Caco-2 (cell line): Measurements from ENCODE around the gene PTGES2. TPM values are rescaled to one million over a fixed set of nuclear protein-coding genes. Genes with fewer than 3 reads are reported as not detected.

Source experiments
- BruUV-seq: library from RNA; stranded (reverse); fragments of 400-500 nt; replicated peaks from 2 replicates; lab custom pipeline; 2021; lab: Mats Ljungman, UMichigan
- CTCF ChIA-PET: fragments of 300-600 bp; sonication (Branson Sonifier 250); formaldehyde crosslinking; loops from one replicate; lab custom pipeline; 2022; ENCODE audit warnings: antibody characterized with exemption; lab: Charles Lee
- POLR2A ChIA-PET: fragments of 300-600 bp; sonication (Branson Sonifier 250); formaldehyde crosslinking; loops from one replicate; lab custom pipeline; 2022; ENCODE audit warnings: antibody characterized with exemption; lab: Charles Lee
- DNase-seq, 2 experiments: peaks; one replicate each; pipeline versions ENCODE4 v3.0.0 to v3.0.0-alpha.2; 2020 to 2022
- H3K27me3 ChIP-seq: replicated peaks from 2 replicates; pipeline ENCODE4 v1.6.0; 2011; ENCODE audit warnings: low read length; ENCODE audit not compliant: control insufficient read depth, insufficient read depth
- H3K36me3 ChIP-seq: 2 replicates; pipeline ENCODE4 v1.5.1; 2011; ENCODE audit warnings: low read length; ENCODE audit not compliant: control insufficient read depth, insufficient read depth
- H3K4me1 ChIP-seq: fragments of 250-450 bp; sonication (Bioruptor Pico); 2 replicates; pipeline ENCODE4 v1.5.1; 2020; ENCODE audit warnings: mild to moderate bottlenecking
- H3K4me3 ChIP-seq: 2 replicates; pipeline ENCODE4 v1.5.1; 2011; ENCODE audit warnings: low read depth, mild to moderate bottlenecking, control low read depth, low read length
- H3K9me3 ChIP-seq: fragments of 250-450 bp; sonication (Bioruptor Pico); 2 replicates; pipeline ENCODE4 v1.5.1; 2020; ENCODE audit warnings: mild to moderate bottlenecking, moderate library complexity
- H3K27ac Mint-ChIP-seq: one replicate; pipeline ENCODE4 v1.8.0; 2022; ENCODE audit warnings: mixed read lengths; ENCODE audit not compliant: unreplicated experiment
- H3K27me3 Mint-ChIP-seq: one replicate; pipeline ENCODE4 v1.8.0; 2022; ENCODE audit warnings: mixed read lengths; ENCODE audit not compliant: insufficient read depth, unreplicated experiment
- H3K36me3 Mint-ChIP-seq: one replicate; pipeline ENCODE4 v1.8.0; 2022; ENCODE audit warnings: mild to moderate bottlenecking, mixed read lengths; ENCODE audit not compliant: insufficient read depth, unreplicated experiment
- H3K4me1 Mint-ChIP-seq: one replicate; pipeline ENCODE4 v1.8.0; 2022; ENCODE audit warnings: low read depth, mixed read lengths; ENCODE audit not compliant: unreplicated experiment
- H3K4me3 Mint-ChIP-seq: one replicate; pipeline ENCODE4 v1.8.0; 2022; ENCODE audit warnings: mild to moderate bottlenecking, moderate library complexity, mixed read lengths; ENCODE audit not compliant: unreplicated experiment
- H3K9me3 Mint-ChIP-seq: one replicate; pipeline ENCODE4 v1.8.0; 2022; ENCODE audit warnings: mixed read lengths; ENCODE audit not compliant: unreplicated experiment
- CTCF ChIP-seq, 2 experiments: fragments of 200-600 bp in 1 of 2; IDR thresholded peaks; 1 replicate in 1 of 2; 2 replicates in 1 of 2; pipeline versions ENCODE4 v1.5.1 to v1.8.0; 2011 to 2022; ENCODE audit warnings: antibody characterized with exemption in 1 of 2, control low read depth in 1 of 2, inconsistent platforms in 1 of 2, low read depth in 1 of 2, low read length in 1 of 2, mild to moderate bottlenecking in 1 of 2, moderate library complexity in 1 of 2; ENCODE audit not compliant: insufficient read depth in 1 of 2, severe bottlenecking in 1 of 2, unreplicated experiment in 1 of 2
- intact Hi-C: fragments of 100-400 bp; cut with micrococcal nuclease; formaldehyde crosslinking; loops from one replicate; pipeline ENCODE4 v1.10.0; 2022; ENCODE audit not compliant: unreplicated experiment
- total RNA-seq: library from RNA; stranded (reverse); gene quantifications from 2 replicates; pipeline ENCODE4 v1.2.3, GENCODE V29; 2022

Gene PTGES2
- total RNA-seq, 1 experiment from 2014 or later, result 123 TPM

GRCh38 chr9:128152133-128153059, 24.9 kb upstream of the PTGES2 start:
- Histone ChIP-seq H3K36me3 (no peaks in the 10 kb centered on the region), H3K4me3 (no peak overlapping the region), H3K27me3 (no peaks in the 10 kb centered on the region), H3K9me3 (no peaks in the 10 kb centered on the region), H3K4me1 (no peaks in the 10 kb centered on the region)
- Mint-ChIP-seq H3K9me3 (no peaks in the 10 kb centered on the region), H3K4me1 (no peaks in the 10 kb centered on the region), H3K4me3 (no peak overlapping the region), H3K27ac (no peak overlapping the region), H3K36me3 (no peaks in the 10 kb centered on the region), H3K27me3 (no peaks in the 10 kb centered on the region)
- ChIA-PET POLR2A (no interaction called here), CTCF (no interaction called here)
- peak in 1 of 2 experiments; percentile 28 for DNase-seq
- no TSS peak for BruUV-seq
- no peak for TF ChIP-seq CTCF (IDR thresholded peaks at IDR 0.05; ENCODE audit: insufficient read depth in 1 of 2, low read depth in 1 of 2, low read length in 1 of 2, severe bottlenecking in 1 of 2, unreplicated experiment in 1 of 2)
- intact Hi-C loops, result no loop called here

DNA sequence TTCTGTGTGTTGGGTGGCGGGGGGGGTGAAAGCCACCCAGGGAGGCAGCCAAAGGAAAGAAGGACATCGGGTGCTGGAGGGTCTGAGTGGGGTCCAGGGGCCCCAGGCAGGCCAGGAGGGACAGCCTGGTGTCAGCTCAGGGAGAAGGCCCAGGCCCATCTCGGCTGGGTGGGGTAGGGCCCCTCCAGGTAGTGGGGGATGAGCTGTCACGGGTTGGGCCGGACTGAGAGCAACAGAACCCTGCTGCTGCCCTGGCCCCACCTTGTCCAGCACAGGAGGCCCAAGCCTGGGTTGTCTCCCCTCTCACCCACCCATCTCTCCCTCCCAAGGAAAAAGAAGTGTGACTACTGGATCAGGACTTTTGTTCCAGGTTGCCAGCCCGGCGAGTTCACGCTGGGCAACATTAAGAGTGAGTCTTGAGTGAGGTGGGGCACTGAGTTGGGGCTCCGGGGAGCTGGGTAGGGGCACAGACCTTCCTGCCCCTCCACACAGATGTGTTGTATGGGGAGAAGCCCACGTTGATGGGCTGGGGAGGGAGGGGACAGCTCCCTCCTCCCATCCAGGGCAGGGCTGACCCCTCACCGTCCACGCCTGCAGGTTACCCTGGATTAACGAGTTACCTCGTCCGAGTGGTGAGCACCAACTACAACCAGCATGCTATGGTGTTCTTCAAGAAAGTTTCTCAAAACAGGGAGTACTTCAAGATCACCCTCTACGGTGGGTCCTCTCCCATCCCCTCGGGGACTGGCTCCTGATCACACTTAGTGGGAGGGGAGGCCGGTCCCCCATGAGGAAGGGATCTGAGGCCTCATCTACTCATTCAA, 24.0 kb upstream of the PTGES2 start:
- BruUV-seq, result no TSS peak
- Mint-ChIP-seq H3K4me1 (no peaks in the 10 kb centered on the region), H3K4me3 (no peak overlapping the region), H3K36me3 (no peaks in the 10 kb centered on the region), H3K9me3 (no peaks in the 10 kb centered on the region), H3K27me3 (no peaks in the 10 kb centered on the region), H3K27ac (no peak overlapping the region)
- ChIA-PET POLR2A (no interaction called here), CTCF (interaction anchor here (1.8 kb wide), 1 partner anchor 8 kb away, joined by 4 read pairs; the partner anchor contains the start of gene BBLN)
- Histone ChIP-seq H3K4me3 (no peak overlapping the region), H3K4me1 (peaks cover under 1% of the 10 kb centered on the region; the same call in 1 of the 2 replicates), H3K36me3 (no peaks in the 10 kb centered on the region), H3K9me3 (no peaks in the 10 kb centered on the region), H3K27me3 (no peaks in the 10 kb centered on the region)
- DNase-seq, result peak in 1 of 2 experiments; percentile 23
- intact Hi-C loops, result no loop called here
- no peak for TF ChIP-seq CTCF (IDR thresholded peaks at IDR 0.05; ENCODE audit: insufficient read depth in 1 of 2, low read depth in 1 of 2, low read length in 1 of 2, severe bottlenecking in 1 of 2, unreplicated experiment in 1 of 2)
